Hematopoietic multipotent progenitor cell treated with erythropoietin and hydrocortisone succinate and interleukin-3 and kit ligand, for 4 days (in vitro differentiated cells): Measurements from ENCODE around the gene CLDN20.
A peak's percentile ranks its signal among the peaks of the same experiment; 100 is the strongest.
"Not testable (repeated sequence)": the region's sequence is repeated elsewhere in the genome, so short reads cannot be mapped to it uniquely, and the experiment has no call there.

Experiments
- DNase-seq: peaks from one replicate; pipeline ENCODE4 v3.0.0-alpha.2; 2015

CLDN20 gene, protein sequence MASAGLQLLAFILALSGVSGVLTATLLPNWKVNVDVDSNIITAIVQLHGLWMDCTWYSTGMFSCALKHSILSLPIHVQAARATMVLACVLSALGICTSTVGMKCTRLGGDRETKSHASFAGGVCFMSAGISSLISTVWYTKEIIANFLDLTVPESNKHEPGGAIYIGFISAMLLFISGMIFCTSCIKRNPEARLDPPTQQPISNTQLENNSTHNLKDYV

DNA sequence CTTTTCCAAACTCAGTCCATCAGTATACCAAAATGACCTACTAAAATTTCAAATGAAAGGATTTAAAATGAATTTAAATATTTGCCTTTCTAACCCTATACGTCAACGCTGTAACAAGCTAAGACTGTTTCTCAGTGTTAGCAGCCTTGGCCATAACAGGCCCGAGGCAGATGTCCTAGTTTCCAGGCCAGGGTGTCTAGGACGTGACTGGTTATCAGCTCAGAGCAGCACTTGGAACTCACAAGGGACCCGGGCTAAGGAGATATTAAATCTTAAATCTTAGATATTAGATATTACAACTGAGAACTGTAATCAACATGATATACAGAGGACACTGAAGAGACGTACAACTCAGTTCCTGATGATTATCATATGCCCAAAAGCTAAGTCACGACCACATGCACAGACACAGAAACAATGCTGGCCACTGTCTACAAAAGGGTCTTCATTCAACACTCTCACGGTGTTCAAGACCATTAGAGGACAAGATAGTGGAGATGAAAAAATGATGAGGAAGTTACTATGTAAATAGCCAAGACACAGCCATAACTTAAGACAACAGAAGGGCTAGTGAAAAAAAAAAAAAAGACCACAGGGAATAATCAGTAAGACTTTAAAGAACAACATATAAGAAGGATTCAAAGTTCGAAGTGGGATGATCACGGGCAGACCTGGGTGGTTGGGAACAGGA, at the start of gene CLDN20:
CLDN20 (plus strand) TSS at position 641 of the 691 bp plus-strand sequence. CDS start 11,707 bp downstream, outside the sequence.
- DNase-seq: no peak

DNA sequence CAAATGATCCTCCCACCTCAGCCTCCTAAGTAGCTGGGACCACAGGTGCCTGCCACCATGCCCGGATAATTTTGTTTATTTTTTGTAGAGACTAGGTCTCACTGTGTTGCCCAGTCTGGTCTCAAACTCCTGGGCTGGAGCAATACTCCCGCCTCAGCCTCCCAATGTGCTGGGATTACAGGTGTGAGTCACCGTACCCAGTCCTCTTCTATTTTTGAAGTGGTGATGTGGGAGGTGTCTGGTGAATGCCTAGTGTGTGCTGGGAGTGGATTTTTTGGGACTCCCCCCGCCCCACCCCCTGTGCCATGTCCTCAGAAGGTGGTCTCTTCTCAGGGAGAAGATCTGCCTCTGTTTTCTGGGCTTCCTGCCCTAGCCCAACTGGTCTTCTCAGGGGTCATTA, 47.9 kb upstream of the CLDN20 start:
- DNase-seq: no peak

DNA sequence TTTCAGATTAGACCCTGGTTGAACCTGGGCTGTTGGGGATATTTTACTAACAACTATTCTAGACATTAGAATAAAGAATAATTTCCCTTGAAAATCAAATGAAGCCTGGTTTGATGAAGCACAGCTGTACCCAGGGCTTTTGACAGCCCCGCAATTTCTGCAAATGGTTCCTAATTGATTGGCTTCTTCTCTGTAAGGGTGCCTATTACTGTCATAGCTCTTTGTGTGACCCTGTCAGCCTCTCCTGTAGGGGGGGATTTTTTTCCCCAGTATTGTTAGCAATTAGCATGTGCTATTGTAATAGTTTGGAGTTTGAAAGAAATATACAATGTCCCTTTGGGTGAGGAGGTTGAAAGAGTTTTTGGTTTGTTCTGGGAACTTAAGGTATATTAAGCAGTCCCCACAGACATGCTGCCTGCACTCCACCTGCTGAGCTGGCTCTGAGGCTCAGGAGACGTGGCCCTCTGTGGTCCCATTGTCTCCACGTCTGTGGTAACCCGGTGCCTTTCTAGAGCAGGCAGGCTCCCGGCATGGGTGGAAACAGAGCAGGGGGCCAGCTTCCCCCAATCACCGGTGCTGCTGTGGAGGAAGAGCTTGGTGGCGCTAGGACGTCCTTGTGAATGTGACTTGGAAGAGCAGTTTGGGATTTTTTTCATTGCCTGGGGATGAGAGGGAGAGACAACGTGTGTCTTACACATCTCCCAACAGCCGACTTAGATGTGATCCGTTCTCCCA, 47.3 kb upstream of the CLDN20 start:
- no peak for DNase-seq

DNA sequence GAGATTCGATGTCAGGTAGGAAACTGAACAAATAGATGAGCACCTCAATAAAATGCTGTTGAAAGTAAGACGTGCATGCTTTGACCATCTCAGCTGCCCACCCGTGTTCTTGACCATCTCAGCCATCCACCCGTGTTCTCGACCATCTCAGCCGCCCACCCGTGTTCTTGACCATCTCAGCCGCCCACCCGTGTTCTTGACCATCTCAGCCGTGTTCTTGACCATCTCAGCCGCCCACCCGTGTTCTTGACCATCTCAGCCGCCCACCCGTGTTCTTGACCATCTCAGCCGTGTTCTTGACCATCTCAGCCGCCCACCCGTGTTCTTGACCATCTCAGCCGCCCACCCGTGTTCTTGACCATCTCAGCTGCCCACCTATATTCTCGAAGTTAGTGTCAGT, 45.1 kb upstream of the CLDN20 start:
- DNase-seq: not testable (repeated sequence)

DNA sequence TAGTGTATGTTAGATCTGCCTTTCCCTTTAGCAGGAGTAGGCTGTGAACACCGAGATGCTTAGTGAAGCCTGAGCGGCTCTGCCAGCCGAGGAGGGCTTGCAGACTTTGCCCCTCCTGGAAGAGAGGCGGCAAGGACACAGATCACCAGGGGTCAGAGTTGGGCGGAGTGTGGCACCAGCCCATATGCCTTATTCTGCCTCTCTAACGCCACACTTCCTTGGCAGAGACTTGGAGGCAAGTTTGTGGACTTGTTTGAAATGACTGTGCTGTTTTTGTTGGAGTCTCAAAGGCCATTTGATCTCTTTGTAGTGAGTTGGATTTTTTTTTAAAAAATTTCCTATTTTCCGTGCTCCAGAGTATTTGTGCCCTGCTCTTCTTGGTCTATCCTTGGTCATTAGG, 44.5 kb upstream of the CLDN20 start:
- no peak for DNase-seq

DNA sequence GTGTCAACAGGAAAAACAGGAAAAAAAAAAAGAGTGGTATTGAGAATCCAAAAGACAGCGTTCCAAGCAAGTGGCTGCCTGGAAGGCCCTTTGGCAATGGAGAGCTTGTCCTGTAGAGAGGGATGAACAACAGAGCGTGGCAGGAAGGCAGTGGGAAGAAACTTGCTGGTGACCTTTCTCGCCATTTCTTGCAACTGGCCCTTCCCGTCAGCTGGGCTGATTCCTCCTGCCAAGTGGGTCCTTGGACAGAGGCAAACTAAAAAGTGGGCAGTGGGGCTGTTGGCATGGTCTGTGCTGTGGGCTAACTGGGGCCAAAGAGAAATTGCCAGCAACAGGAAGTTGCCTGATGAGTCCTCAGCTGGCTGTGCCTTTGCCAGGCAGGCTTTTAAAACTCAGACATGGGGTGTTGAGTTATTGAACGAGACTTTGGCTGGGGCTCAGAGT, 43.9 kb upstream of the CLDN20 start:
- DNase-seq: no peak

DNA sequence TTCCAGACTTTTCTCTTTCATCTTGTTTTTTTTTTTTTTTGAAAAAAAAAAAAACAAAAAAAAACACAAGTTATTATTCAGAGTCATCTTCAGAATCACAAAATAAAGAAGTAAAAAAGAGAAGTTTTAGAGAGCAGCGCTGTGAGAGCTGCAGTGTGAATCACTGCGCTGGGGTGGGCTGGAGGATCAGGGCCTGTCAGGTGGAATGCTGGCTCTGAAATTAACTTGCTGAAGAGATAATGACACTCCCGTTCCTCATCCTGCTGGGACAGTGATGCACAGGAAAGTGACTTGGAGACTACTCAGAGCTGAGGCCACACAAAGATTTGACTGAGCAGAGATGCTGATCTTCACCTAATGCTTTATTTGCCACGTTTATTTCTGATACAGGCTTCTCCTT, 42.7 kb upstream of the CLDN20 start:
- DNase-seq: no peak

DNA sequence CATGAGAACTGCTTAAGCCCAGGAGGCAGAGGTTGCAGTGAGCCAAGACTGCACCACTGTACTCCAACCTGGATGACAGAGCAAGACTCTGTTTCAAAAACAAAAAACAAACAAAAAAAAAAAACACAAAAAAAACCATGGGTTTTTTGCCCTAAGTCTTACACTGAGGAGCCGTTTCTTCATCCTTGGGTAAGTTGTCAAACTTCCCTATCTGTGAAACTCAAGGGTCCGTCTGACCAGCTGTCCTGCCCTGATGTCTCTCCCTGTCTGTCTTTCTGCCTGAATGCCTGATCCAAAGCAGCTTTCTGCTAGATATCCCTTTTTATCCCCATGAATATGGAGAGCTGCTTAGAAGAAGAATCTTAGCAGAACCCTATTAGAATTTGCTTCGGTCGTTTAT, 41.3 kb upstream of the CLDN20 start:
- DNase-seq: peak; percentile 11

DNA sequence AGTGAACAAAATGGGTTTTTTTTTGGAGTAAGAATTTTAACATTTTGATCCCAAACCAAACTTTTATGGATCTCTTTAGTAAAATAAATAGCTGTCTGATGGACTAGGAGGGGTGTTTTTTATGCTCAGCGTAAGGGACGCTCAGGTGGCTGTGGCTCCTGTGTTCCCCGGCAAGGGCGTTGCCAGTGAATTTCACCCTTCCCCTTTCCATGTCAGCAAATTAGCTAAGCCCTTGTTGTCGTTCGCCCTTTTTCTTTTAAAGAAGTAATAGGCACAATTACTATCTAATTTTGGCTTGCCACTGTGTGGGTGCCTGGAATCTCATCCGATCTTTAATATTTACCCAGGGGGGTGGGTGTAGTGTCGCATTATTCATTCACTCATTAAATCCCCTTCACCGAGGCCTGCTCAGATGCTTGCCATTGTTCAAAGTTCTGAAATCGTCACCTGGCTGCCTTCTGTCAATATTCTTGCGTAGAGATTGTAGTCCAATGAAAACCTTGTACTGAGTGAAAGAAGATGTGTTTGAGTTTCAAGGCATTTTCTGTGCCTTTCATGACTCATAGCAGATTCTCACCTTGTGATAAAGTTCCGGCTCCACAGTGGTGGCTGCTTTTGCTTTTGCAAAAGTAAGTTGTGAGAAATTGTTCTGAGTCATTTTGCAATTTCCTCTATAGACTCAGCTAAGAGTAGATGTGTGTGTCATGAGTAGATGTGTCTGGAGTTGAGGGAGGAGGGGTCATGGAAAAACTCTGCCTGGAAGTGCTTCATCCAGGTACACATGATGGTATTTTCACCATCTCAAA, 40.0 kb upstream of the CLDN20 start:
- DNase-seq: peak; percentile 44

DNA sequence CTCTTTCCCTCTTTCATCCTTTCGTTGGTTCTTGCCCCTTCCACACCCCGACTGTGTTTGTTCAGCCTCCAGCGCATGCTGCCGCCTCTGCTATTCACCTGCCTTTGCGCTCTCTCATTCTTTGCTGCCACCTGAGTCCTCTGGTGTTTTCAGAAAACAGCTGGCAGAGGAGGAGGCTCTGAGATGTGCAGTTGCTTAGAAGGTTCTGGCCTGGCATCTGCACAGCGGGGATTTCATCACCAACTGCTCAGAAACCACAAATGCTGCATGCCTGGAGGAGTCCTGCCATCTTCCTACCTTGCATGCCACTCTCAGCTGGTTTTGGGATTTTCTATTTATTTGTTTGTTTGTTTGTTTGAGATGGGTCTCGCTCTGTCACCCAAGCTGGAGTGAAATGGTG, 39.2 kb upstream of the CLDN20 start:
- peak; percentile 40 for DNase-seq

DNA sequence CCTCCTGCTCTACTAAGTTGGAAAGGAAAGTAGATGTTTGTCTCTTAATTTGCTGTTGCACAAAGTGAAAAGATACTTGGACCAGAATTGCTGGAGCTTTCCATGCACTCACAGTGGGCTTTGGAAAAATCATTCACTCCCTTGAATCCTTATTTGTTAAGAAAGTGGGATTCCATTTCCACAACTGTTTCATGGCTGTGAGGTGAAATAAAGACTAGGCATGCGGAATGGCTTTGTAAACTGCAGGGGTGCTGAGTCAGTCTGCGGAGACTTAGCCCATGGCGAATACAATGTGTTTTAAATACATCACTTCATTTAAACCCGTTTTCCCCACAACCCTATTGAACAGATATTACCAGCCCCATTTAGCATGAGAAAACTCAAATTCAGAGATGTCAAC, 36.8 kb upstream of the CLDN20 start:
- no peak for DNase-seq

DNA sequence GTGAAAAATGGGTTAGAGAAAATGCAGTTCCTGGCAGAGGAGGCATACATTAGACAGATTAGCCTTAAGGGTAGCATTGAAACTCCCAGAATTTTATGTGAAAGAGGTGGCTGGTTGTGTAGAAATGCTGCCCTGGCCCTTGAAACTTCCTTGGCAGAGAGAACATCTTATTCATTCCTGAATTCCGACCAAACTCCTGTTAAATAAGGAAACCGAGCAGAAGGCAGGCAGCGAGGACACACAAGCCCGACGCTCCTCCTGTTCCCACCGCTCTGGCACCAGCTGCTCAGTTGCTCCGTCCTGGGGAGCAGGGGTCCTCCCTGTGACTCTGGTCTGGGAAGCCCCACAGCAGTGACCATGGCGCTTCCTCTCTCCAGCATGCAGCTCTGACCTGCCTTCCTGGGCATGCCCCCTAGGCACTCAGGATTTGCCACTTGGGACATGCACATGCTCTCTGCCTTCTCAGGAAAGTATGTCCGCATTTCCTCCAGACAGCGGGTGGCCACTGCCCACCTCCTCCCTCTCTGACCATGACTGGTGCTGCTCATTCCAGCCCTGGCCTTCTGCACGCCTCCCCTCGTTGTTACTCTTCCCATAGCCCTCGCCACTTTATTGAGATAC, 35.2 kb upstream of the CLDN20 start:
- DNase-seq: no peak

DNA sequence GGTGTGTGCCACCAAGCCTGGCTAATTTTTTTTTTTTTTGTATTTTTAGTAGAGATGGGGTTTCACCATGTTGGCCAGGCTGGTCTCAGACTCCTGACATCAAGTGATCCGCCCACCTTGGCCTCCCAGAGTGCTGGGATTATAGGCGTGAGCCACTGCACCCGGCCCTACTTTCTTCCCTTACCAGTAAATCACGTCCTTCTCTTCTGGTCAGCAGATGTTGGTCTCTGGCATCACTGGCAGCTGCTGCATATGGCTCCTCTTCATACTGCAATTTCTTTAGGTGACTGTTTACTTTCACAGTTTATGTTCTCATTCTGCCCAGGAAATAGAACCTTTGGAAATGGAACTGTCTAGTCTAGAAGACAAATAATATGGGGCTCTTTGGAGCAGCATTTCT, 32.8 kb upstream of the CLDN20 start:
- not testable (repeated sequence) for DNase-seq

DNA sequence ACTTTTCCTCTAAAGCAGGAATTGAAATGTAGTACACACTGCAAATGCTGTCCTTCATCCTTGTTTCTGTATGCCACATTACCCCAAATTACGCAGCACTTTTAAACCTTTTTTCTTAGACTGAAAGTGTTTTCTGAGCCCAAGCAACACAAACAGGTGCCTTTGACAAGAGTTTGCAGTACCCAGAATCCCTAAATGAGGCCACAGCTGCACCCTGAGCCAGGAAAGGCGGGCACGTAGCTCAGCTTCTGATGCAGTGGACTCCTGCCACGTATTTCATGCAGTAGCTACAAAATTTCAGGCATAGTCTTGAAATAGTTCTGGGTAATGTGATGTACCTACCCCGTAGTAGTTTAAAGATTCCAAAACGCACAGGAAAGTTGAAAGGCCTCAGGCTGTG, 31.0 kb upstream of the CLDN20 start:
- no peak for DNase-seq

DNA sequence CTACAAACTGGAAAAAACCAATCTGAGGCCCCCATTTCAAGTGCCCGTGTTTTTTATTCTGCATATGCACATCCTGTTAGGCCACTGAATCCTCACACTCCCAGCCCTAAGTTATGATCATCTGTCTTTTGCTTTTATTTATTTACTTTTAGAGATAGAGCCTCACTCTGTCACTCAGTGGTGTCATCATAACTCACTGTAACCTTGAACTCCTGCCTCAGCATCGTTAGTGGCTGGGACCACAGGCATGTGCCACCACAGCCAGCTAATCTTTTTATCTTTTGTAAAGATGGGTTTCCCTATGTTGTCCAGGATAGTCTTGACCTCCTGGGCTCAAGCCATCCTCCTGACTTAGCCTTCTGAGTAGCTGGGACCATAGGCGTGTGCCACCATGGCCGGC, 29.6 kb upstream of the CLDN20 start:
- DNase-seq: no peak

DNA sequence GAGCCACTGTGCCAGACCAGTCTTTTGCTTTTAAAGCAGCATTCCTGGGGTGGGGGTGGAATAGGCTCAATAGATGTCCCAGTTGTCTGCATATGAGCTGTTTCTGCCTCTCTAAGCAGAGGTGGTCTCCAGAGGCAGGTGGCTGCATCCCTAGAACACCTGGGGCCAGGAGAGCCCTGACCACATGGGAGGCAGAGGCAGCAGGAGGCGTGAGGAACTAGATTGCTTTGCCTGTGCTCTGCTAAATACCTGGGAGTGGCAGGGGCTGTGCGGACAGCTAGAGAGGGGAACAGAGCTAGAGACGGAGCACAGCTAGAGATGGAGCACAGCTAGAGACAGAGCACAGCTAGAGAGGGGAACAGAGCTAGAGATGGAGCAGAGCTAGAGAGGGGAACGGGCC, 29.1 kb upstream of the CLDN20 start:
- DNase-seq: no peak

DNA sequence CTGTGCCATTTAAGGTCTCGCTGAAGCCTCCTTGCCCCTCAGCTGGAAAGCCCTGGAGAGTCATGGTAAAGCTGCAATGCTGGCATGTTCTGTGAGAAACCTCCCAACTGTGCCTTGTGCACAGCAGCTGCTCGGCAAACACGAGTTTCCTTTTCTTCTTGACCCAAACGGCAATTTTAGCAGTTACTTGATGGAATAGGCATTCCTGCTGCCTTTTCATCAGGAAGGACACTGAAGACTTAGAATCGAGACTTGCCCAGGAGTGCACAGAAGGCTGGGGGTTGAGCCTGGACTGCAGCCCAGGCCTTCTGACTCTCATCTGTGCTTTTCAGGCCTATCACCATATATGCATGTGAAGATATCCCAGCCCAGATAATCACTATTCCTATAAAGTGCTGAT, 28.7 kb upstream of the CLDN20 start:
- DNase-seq: no peak

DNA sequence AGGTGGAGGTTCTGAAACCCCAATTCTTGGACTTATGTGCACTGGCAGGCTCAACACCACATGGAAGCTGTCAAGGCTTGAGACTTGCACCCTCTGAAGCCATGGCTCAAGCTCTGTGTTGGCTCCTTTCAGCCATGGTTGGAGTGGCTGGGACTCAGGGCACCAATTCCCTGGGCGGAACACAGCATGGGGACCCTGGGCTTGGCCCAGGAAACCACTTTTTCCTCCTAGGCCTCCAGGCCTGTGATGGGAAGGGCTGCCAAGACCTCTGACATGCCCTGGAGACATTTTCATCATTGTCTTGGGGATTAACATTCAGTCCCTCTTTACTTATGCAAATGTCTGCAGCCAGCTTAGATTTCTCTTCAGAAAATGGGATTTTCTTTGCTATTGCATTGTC, 26.2 kb upstream of the CLDN20 start:
- DNase-seq: no peak

DNA sequence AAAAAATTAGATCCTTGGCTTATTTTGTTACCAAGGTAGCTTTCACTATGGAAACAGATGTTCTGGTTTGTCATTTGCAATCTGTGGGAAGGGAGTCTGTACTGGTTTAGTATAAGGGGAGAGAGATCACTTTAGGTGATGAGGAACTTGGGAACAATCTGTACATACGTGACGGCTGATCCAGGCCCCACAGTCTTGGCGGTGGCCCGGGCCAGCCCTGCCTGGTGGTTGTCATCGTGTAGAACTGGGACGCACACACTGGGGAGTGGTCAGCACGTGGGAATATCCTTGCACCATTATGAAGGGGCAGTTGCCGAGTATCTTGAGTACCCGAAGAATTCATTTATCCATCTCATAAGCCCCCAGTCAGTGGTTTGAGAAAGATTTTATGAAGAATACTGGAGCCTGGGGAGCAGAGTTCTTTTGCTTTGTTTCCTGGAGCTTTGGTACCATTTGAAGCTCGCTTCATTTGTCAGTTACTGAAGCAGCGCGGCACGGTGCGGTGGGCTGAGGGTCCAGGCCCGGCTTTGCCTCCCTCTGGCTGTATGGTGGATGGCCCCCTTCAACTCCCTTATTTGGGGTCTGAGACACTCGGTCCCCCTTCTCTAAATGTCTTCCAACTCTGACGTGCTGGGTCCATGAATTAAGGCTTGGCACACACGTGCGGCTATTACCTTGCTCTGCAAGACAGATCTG, 22.8 kb upstream of the CLDN20 start:
- no peak for DNase-seq

DNA sequence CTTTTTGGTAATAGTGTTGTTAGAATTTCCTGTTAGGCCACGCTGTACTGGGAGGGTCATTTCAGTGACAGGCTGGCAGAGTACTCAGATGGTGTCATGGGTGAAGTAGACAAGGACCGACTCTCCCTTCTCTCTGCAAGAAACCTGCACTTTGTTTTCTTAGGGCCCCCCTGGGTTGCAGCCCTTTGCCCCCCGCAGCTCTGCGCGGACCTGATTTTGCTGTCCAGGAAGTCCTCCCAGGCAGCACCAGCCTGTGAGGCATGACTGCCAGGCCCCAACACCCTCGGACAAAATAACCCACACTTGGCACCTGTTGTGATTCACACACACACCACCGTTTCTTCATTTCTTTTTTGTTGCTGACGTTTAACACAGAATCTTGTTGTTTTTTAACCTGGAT, 21.8 kb upstream of the CLDN20 start:
- no peak for DNase-seq

DNA sequence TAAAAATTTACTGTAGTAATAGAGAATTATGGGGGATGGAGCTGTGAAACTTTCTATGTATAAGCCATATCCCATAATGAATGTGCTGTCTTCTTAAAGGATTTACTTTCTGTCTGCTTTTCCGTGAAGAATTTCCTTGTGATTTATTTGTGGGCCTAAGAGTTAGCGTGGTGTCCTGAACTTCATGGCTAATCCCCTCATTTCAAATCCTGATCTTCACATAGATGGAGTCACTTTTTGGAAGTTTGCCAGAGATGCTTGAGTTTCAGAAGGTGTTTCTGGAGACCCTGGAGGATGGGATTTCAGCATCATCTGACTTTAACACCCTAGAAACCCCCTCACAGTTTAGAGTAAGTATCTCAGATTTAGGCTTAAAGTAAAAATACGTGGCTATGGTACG, 19.4 kb upstream of the CLDN20 start:
- no peak for DNase-seq

DNA sequence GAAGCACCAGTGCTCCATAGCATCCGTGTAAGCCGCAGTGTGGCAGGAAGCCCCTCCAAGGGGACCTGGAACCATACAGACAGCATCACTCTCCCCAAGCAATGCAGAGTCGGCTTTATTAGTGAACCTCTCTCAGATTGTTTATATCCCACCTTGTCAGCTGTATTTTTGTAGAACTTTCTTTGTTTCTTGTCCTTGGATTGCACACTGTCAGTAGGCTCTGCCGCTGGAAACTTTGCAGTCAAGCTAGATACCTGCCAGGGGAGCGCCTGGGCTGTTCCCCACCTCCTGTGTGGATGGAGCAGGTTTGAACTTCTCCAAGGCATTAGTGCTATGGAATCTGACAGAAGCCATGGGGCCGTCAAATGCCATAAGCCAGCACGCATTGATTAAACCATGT, 18.6 kb upstream of the CLDN20 start:
- DNase-seq: no peak
